Measurements from ENCODE around the gene BMF.

Gene BMF

GRCh38 chr15:40048211-40048792, 60.4 kb downstream of the BMF start:
- DNase-seq (ENCODE audit: low spot score): no peak

- peak; percentile 63 for DNase-seq (ENCODE audit: low spot score)
Observed at GRCh38 chr15:40047415-40048210, 61.1 kb downstream of the BMF start.

GRCh38 chr15:40046721-40047414, 61.8 kb downstream of the BMF start:
- DNase-seq (ENCODE audit: low spot score): peak; percentile 68

GRCh38 chr15:40045572-40046217, 63.0 kb downstream of the BMF start:
- no peak for DNase-seq (ENCODE audit: low spot score)

- peak; percentile 94 for DNase-seq (ENCODE audit: low spot score)
Observed at GRCh38 chr15:40044717-40045571, 63.7 kb downstream of the BMF start.

GRCh38 chr15:40043927-40044716, 64.6 kb downstream of the BMF start:
- DNase-seq (ENCODE audit: low spot score): no peak

GRCh38 chr15:40042791-40043320, 65.8 kb downstream of the BMF start:
- no peak for DNase-seq (ENCODE audit: low spot score)

- DNase-seq (ENCODE audit: low spot score): no peak
Observed at GRCh38 chr15:40040770-40041169, 67.9 kb downstream of the BMF start.

- DNase-seq (ENCODE audit: low spot score): no peak
Observed at GRCh38 chr15:40040293-40040635, 68.4 kb downstream of the BMF start.

GRCh38 chr15:40038638-40039543, 69.8 kb downstream of the BMF start, which contains the start of gene SRP14:
Gene SRP14, minus strand, starts transcription at chr15:40039181. Its CDS starts 65 bp downstream, at chr15:40039116.
- peak; percentile 97 for DNase-seq (ENCODE audit: low spot score)

- DNase-seq (ENCODE audit: low spot score): no peak
Observed at GRCh38 chr15:40038275-40038637, 70.4 kb downstream of the BMF start.

All from GM03348 (cell line).